Renal pelvis (tissue), 12 donors: ENCODE measurements around the gene SOWAHA. TPM values are rescaled to one million over a fixed set of nuclear protein-coding genes. Genes with fewer than 3 reads are reported as not detected.

Source experiments
- DNase-seq: peaks from one replicate; pipeline ENCODE4 v3.0.0-alpha.2; 2013
- long read RNA-seq, 16 experiments: transcript quantifications; one replicate each; lab custom pipeline, GENCODE V29; 2026
- polyA plus RNA-seq, 3 donors: library from polyadenylated mRNA; unstranded; fragments of 120-200 nt; gene quantifications; one replicate each; pipeline ENCODE4 v1.2.1, GENCODE V29; 2013; ENCODE audit not compliant: insufficient read length in 3 of 3

SOWAHA gene
- polyA plus RNA-seq: 1 to 10 TPM; 3.9 to 5.2 (median 4.9) TPM
- long read RNA-seq, donor 1, transcript SOWAHA-201 (1 exons, 3,211 nt): major isoform, 8 of 8 reads
- long read RNA-seq, donor 1, partial matches to known transcripts: 0 of 8 reads
- long read RNA-seq, donor 1, other reads (novel, unspliced or antisense): 0 of 8 reads
- long read RNA-seq, donor 2, transcript SOWAHA-201 (1 exons, 3,211 nt): major isoform, 7 of 7 reads
- long read RNA-seq, donor 2, partial matches to known transcripts: 0 of 7 reads
- long read RNA-seq, donor 2, other reads (novel, unspliced or antisense): 0 of 7 reads
- long read RNA-seq, donor 3, transcript SOWAHA-201 (1 exons, 3,211 nt): major isoform, 10 of 10 reads
- long read RNA-seq, donor 3, partial matches to known transcripts: 0 of 10 reads
- long read RNA-seq, donor 3, other reads (novel, unspliced or antisense): 0 of 10 reads
- long read RNA-seq, donor 4, transcript SOWAHA-201 (1 exons, 3,211 nt): major isoform, 6 of 6 reads
- long read RNA-seq, donor 4, partial matches to known transcripts: 0 of 6 reads
- long read RNA-seq, donor 4, other reads (novel, unspliced or antisense): 0 of 6 reads
- long read RNA-seq, donor 5, transcript SOWAHA-201 (1 exons, 3,211 nt): major isoform, 6 of 6 reads
- long read RNA-seq, donor 5, partial matches to known transcripts: 0 of 6 reads
- long read RNA-seq, donor 5, other reads (novel, unspliced or antisense): 0 of 6 reads
- long read RNA-seq, donor 6, transcript SOWAHA-201 (1 exons, 3,211 nt): major isoform, 8 of 8 reads
- long read RNA-seq, donor 6, partial matches to known transcripts: 0 of 8 reads
- long read RNA-seq, donor 6, other reads (novel, unspliced or antisense): 0 of 8 reads
- long read RNA-seq, donor 7, transcript SOWAHA-201 (1 exons, 3,211 nt): major isoform, 7 of 7 reads
- long read RNA-seq, donor 7, partial matches to known transcripts: 0 of 7 reads
- long read RNA-seq, donor 7, other reads (novel, unspliced or antisense): 0 of 7 reads
- long read RNA-seq, donor 8: 0 reads
- long read RNA-seq, donor 9, transcript SOWAHA-201 (1 exons, 3,211 nt): major isoform, 7 of 7 reads
- long read RNA-seq, donor 9, partial matches to known transcripts: 0 of 7 reads
- long read RNA-seq, donor 9, other reads (novel, unspliced or antisense): 0 of 7 reads
- long read RNA-seq, donor 10, transcript SOWAHA-201 (1 exons, 3,211 nt): major isoform, 5 of 5 reads
- long read RNA-seq, donor 10, partial matches to known transcripts: 0 of 5 reads
- long read RNA-seq, donor 10, other reads (novel, unspliced or antisense): 0 of 5 reads
- long read RNA-seq, donor 11, partial matches to known transcripts: 0 of 3 reads
- long read RNA-seq, donor 11, other reads (novel, unspliced or antisense): 0 of 3 reads
- long read RNA-seq, donor 12, partial matches to known transcripts: 0 of 2 reads
- long read RNA-seq, donor 12, other reads (novel, unspliced or antisense): 0 of 2 reads
- long read RNA-seq, donor 13, partial matches to known transcripts: 0 of 1 reads
- long read RNA-seq, donor 13, other reads (novel, unspliced or antisense): 0 of 1 reads
- long read RNA-seq, donor 14, transcript SOWAHA-201 (1 exons, 3,211 nt): major isoform, 12 of 12 reads
- long read RNA-seq, donor 14, partial matches to known transcripts: 0 of 12 reads
- long read RNA-seq, donor 14, other reads (novel, unspliced or antisense): 0 of 12 reads
- long read RNA-seq, donor 15, transcript SOWAHA-201 (1 exons, 3,211 nt): major isoform, 13 of 13 reads
- long read RNA-seq, donor 15, partial matches to known transcripts: 0 of 13 reads
- long read RNA-seq, donor 15, other reads (novel, unspliced or antisense): 0 of 13 reads
- long read RNA-seq, donor 16, transcript SOWAHA-201 (1 exons, 3,211 nt): major isoform, 9 of 9 reads
- long read RNA-seq, donor 16, partial matches to known transcripts: 0 of 9 reads
- long read RNA-seq, donor 16, other reads (novel, unspliced or antisense): 0 of 9 reads

DNA sequence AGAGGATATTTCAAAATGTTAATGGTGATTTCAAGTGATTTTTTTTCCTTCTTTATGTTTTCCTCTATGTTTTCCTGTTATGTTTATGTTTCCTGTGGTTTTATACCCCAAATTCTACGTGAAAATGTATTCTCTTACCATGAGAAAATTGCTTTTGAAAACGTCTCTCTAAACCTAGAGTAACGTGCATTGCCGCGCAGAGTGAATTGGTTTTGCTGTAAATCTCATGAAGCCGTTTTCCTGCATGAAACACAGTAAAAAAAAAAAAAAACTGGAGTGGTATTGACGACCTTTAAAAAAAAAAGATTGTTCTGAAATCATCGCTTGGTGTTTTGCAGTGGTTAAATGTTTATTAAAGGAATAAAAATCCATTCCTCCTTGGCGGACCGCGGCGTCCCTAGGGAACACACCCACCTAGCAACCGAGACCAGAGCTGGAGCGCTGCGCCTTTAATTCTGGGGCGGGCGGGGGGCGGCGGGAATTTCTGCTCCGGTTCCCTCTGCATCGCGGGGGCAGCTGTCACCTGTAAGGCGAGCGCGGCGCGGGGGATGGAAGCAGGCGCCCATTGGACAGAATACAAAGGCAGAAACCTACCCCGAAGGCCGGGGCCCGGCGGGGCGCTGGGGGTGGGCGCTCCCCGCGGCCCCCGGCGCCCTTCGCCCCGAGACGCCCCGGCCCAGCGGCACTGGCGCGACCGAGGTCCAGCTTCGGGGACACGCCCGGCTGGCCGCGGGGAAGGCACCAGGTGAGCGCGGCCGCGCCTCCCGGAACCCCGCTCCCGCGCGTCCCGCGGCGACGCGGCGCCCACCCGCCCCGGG, at the start of gene SOWAHA:
TSS of gene SOWAHA (plus strand) at position 522 of the 818 bp plus-strand sequence. CDS start 320 bp downstream, outside the sequence.
- no peak for DNase-seq

DNA sequence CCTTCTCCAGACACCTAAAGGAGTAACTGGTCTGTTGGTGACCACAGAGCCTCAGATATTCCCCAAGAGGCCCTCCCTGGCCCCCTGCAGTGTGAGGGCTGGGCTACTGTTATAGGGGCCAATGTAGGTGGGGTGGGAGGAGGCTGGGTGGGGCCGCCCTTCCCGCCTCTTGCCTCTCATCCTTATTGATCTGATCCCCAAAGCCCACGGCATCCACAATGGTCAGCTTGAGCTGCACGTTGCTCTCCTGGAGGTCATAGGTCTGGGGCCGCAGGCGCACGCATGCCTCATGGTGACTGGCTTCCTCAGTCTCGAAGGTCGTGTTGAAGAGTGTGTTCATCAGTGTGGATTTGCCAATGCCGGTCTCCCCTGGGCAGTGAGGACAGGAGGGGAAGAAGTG, 49.1 kb upstream of the SOWAHA start:
- DNase-seq: no peak

DNA sequence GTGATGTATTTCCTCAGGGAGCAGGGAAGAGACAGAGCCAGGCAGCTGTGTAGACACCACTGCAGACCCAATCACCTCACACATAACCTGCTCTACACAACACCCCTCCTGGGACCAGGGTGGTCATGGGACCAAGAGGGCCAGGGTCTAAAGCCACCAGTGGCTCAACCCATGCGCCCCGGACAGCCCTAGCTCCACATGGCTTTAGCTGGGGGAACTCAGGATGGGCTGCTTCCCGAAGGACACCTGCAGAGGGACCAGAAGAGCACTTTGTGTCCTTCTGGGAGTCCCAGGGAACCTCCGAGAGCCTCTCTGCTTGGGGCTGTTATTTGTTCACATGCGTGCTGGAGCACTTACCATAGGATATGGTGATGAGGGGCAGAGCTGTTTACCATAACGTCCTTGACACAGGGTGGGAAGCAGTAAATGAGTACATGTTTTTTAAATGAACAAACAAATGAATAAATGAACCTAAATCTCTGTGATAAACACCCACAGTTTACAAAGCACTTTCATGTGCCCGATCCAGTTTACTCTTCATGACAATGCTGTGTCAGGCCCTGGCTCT, 48.3 kb upstream of the SOWAHA start:
- no peak for DNase-seq

DNA sequence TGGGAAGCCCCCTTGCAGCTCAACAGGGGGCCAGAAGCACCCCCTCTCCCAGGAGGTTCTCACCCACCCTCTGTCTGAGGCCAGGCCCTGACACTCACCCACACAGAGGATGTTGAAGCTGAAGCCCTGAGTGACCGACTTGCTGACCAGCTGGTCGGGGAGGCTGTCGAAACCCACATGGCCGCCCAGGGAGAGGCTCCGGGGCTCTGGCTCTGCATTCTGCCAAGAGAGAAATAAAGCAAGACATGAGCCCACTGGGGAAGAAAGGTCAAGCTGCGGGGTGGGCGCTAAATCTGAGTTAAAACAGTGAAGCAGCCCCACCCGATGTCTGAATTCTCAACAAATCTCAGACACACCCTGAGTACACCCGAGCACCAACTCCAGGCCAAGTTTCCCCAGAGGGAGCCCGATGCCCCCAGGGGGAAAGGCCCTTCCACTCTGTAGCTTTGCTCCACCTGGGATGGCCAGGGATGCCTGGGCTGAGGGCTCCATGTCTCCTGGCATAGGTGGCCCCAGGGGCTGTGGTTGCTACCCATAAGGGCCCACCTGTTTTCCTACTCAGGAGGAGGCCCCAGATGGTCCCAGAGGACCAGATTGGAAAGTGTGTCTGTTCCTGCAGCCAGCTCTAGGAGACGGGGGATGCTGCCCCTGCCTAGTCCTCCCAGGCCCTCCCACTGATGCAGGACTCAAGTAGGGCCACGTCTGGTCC, 47.6 kb upstream of the SOWAHA start:
- no peak for DNase-seq

DNA sequence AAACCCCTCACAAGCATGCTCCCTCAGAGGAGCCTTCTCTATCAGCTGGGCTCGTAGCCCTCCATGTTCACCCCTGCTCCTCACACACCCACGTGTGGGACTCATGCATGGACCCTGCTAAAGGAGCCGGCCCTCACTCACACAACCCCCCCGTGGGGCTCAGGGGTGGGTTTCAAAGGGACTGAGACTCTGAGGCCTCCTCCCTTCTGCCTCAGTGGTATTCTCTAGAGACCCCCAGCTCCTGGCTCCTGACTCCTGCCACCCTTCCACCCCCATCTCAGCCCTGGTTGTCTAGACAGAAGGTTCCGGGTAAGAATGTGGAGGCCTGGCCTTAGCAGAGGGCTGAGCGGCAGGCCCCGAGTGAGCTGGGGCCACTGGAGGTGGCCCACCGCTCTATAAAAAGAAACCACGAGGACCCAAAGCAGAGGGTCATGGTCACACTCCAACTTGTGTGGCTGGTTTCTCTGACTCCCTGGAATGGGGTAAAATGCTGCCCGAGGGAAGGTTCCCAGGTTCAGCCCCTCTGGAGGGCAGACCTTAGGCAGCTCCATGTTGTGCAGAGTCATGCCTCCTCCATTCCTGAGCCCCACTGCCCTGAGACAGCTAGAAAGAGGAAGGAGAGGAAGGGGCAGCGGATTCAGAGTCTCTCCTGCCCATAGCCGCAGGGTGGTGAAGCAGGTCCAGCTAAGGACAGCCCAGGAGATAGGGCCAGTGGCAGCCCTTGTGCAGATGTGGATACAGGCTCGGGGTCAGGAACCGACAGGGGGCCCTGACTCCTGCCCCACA, 46.9 kb upstream of the SOWAHA start:
- no peak for DNase-seq

DNA sequence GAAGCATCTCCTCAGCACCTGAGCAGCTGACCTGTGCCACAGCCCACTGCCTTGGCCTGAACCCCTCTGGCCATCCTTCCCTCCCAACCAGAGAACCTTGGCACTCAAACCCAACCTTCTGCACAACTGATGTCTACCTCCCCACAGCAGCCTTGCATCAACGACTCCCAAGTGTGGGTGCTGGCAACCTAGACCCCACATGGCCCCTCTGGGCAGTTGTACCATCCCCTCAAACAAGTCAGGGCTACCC, 46.4 kb upstream of the SOWAHA start:
- no peak for DNase-seq

DNA sequence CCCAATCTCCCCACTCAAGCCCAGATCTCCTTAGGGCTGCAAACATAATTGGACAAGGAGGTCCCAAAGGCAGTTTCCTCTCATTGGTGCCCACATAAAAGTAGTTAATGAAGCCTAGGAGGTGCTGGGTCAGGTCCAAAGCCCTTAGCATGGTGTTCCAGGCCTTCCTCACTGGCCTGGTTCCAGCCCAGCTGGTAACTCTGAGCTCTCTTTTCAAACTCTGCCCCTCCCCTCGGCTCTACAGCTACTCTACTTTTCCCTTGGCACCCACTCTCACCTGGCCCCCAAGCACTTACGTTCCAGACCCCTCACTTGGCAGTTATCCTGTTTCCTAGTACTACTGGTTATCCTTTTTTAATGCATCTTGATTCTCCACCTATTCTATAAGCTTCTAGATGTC, 46.0 kb upstream of the SOWAHA start:
- no peak for DNase-seq

DNA sequence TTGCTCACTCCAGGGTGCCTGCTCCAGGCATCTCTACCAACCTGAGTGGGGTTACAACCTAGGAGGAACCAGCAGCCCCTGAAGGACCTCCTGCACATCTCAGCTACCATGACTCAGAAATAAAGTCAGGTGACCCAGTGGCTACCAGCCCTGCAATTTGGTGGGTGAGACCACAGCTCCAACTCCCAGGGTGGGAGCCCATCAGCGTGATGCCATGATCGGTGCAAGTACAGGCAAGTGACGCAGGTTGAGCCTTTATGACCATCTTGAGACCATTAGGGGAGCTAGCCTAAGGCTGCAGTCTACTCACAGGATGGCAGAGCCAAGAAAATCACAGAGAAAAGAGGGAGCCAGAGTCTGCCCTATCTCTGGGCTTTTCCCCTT, 44.6 kb upstream of the SOWAHA start:
- DNase-seq: no peak

DNA sequence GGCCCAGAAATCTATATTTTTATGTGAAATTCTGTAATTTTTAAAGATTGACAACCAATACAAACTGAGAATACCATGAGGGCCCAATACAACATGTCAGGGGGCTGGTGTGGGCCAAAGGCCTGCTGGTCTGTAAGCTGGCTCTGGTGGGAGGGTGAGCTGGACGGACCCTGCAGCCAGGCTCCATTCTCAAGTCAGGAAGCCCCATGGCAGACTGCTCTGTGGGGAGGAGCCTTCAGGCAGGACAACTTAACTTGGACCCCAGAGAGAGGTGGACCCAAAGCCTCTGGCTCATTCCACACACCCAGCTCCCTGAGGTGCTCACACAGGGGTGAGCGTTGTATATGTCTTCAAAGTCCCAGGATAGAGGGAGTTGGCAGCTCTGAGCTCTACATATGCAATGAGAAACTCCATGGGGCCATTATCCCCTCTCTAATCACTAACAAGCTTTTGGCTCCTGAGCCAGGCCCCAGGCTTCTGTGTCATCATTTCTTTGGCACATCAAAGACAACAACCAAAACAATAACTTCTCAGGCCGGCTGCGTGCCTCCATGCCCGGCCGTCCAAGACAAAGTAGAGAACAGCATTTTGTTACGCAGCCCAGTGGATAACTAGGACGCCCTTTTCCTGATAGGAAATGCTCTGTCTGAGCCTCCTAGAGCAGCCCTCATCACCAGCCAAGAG, 42.5 kb upstream of the SOWAHA start:
- no peak for DNase-seq

DNA sequence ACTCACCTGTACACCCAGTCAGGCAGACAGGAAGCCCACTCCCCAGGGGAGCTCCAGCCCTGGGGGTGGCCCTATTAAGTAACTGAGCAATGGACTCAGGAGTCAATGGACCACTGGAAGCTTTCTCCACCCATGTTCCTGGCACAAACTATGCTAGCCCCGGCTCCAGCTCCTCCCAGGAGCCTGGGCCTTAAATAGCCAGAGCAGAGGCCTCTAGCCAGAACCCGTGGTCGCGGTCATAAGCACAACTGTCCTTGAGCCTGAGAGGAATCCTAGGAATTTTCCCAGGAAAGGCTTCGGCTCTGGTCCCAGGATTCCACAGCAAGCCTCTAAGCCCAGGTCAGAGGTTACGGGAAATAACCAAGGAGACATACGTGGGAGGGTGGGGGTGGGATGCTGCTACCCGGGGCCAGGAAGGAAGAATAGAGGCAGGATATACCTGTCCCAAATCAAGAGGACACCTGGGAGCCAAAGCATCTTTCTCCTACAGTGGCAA, 41.6 kb upstream of the SOWAHA start:
- no peak for DNase-seq

DNA sequence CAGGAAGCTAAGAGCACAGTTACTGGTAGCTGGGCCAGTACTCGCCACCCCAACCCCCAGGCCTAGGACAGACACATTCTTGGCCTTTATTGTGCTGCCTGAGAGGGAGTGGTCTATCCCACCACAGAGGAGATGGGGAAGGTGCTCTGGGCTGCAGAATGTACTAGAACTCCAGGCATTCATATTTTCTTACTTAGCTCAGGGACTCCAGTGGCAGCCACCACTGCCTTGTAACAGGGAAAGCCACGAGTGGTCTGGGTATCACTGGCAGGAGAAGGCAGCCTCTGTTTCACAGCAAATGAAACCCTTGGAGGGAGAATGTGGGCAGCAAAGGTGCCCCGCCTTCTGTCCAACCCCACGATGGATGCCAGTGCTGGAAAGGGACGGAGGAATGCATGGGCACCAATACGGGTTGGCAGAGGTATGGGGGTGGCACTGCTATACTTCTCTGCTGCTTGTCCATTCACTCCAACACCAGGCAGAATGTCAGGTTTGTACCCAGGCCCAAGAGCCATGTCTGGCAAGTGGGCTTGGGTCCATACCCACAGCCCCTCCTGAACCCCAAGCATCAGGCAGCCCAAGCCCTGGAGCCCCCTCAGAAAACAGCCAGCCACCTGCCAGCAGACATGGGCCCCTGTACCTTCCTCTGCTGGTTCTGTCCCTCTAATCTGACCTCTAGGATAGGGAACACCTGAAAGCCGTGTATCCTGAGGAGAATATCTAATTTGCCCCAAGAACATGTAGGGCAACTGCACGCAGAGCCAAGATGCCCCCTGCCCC, 40.6 kb upstream of the SOWAHA start:
- no peak for DNase-seq

DNA sequence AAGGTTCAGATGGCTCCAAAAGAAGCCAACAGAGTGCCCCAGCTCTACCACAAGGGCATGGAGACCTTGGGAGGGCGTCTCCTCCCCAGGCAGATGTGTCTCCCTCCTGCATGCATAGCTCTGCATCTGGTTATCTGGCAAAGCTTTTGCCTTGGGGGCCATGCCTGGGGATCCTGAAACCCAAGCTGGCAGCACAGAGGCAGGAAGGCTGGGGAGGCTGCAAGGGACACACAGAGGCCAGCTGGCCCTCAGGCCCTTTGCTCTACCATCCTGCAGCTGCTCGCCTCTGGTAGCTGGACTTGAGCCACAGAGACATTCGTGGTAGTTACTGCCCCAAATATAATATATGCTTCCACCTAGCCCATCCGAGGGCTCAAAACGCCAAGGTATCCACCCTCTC, 40.0 kb upstream of the SOWAHA start:
- no peak for DNase-seq

DNA sequence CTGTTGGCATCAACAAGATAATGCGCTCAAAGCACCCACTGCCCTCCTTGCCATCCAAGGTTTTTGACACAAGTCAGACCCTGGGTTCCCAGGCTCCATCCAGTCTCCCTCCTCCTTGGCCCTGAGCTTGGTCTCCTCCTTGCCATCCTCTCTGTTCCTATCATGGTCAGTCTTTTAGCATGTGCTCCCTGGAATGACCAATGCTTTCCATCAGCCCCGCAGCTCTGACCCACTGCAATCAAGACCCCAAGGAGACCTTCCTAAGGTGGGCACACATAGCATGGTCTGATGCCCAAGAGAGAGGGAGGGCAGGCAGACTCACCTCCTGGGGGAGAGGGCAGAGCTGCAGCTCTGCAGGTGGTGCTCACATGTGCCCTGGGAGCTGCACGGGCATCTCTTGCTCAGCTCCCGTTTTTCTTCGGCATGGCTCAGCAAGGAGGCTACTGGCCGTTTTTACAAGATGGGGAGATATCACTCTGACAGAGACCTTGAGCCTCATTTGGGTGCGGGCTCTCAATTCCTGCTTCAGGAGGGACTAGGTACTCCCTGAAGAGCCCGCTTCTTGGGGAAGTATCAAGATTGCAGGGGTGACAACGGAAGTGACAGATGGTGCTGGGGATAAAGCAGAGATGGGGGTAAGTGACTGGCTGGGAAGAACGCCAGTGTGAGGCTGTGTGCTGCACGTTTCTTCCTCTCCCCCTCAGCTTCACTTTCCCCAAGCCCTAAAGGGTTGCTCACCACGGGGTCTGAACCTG, 39.3 kb upstream of the SOWAHA start:
- no peak for DNase-seq

DNA sequence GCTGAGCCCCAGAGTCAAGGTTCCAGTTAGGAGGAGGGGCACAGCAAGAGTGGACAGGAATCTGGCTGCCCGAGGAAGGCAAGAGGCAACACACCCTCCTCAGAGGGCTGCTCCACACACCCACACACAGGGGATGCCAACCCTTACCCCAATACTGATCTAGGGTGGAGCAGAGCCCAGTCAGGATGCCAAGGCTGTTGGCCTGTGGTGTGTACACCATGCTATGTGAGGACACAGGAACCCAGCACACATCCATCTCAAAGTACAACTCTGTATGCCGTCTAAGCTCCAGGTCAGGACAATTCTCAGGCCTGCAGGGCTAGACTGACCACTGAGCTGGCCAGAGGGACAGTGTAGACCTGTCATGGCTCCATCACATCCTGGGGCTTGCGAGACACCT, 38.7 kb upstream of the SOWAHA start:
- no peak for DNase-seq

DNA sequence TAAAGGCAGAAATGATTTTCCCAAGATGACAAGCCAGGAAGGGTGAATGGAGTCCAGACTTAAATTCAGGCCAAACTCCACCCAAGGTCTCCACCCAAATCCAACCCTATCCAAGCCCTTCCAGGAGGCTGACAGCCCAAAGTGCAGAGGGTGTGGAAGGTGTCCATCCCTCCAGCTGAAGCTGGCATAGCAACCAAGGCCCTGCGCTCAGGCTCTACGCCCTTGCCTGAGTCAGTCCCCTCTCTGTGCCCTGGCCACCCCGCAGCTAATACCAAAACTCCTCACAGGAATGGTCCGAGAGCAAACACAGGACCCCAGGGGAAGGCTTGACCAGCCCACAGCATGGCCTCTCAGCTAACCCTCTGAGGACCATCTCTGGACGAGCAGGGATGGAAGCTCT, 38.2 kb upstream of the SOWAHA start:
- DNase-seq: no peak

DNA sequence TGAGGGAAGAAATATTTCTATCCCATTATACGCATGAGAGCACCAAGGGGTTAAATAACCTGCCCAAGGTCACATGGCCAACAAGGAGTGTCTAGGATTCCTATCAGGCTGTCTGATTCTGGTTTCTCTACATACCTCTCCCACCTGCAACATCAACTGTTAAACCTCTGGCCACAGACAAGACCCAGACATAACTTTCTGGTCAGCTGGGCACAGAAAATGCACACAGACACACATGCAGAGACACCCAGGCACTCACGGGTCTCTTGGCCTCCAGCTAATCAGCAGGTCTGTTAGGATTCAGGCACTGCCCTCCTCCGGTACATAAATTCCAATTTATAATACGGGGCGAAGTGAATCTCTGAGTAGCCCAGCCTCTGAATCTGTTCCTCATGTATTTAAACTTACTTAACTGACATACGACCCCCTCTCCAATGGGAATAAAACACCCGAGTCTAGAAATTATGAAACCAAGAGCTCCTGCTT, 37.6 kb upstream of the SOWAHA start:
- peak; percentile 50 for DNase-seq
